HG03103 (cell line): ENCODE results near the gene ZNF688.
A peak's percentile ranks its signal among the peaks of the same experiment; 100 is the strongest.

Source experiments
- ATAC-seq: cut with Tn5 transposase; IDR thresholded peaks from one replicate; pipeline ENCODE4 v1.9.1; 2021; ENCODE audit warnings: low read depth; ENCODE audit not compliant: unreplicated experiment

ZNF688 gene

GRCh38 chr16:30585400-30586191, 14.1 kb upstream of the ZNF688 start, which contains the start of gene ZNF785:
TSS of gene ZNF785 (minus strand) at chr16:30585697. CDS start at chr16:30585611, 86 bp downstream.
- ATAC-seq = peak; percentile 84

GRCh38 chr16:30585022-30585399, 13.5 kb upstream of the ZNF688 start:
- no peak for ATAC-seq

GRCh38 chr16:30582611-30583340, 11.3 kb upstream of the ZNF688 start:
- no peak for ATAC-seq

DNA sequence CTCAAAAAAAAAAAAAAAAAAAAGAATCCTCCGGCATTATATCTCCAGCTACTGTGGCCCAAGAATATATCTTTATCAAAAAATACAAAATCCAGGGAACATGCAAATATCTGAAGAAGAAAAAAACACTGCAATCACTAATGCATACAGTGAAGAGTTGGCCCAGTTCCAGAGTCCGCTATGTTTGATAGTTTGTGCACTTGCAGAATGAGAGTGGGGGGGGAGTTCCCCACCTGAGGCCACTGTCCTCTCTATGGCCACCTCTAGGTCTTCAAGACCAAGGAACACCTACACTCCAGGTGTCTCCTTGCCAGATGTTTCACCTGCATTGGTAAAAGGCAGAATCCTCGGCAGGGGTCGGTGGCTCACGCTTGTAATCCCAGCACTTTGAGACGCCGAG, 9.9 kb upstream of the ZNF688 start:
- ATAC-seq = no peak

- no peak for ATAC-seq
These were observed 3.2 kb upstream of the ZNF688 start for GRCh38 chr16:30574678-30575077.

DNA sequence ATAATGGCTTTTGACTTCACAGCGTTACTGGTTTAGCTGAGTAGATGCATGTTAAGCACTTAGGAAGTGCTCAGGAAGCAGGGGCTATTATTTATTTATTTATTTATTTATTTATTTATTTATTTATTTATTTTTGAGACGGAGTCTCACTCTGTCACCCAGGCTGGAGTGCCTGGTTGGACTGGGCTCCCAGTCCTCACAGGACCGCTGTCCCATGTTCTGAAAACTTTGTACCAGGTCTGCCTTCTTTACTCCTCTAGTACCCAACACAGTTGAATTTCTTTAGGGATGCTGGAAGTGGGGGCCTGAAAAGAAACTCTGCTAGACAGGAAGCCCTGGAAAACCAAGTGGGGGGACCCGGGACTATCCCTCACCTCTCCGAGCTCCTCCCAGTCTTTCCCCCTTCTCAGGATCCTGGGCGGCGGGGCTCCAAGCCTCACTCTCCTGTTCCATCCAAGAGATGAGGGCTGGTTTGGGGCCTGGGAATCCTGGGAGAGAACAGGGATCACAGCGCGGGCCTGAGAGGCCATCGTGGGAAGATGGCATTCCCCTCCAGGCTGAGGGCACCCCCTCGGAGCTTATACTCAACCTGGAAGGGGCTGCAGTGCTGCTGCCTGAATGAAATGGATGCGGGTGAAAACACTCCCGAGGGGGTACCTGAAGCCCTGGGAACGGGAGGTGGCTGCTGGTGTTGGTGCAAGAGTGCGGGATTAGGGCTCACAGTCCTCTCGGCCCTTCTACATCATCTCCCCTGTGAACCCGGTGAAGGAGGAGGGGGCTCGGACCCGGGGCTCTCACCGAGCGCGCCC, 674 bp downstream of the ZNF688 start:
- ATAC-seq = no peak

- ATAC-seq = no peak
These were observed 1.5 kb downstream of the ZNF688 start for GRCh38 chr16:30569746-30570635.

DNA sequence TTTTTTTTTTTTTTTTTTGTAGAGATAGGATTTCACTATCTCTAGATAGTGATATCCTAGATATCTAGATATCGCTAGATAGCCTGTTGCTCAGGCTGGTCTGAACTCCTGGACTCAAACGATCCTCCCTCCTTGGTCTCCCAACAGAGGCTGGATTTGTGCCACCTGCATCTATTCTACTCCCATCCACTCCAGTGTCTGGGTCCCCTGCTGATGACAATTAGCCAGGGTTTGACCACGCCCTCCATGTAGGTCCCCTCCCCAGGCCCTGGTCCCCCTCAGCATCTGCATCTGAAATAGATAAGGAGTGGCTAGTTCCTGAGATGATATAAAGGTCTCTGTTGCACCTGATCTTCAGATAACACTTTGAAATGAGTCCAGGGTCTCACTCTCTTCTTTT, 2.2 kb downstream of the ZNF688 start:
- no peak for ATAC-seq

DNA sequence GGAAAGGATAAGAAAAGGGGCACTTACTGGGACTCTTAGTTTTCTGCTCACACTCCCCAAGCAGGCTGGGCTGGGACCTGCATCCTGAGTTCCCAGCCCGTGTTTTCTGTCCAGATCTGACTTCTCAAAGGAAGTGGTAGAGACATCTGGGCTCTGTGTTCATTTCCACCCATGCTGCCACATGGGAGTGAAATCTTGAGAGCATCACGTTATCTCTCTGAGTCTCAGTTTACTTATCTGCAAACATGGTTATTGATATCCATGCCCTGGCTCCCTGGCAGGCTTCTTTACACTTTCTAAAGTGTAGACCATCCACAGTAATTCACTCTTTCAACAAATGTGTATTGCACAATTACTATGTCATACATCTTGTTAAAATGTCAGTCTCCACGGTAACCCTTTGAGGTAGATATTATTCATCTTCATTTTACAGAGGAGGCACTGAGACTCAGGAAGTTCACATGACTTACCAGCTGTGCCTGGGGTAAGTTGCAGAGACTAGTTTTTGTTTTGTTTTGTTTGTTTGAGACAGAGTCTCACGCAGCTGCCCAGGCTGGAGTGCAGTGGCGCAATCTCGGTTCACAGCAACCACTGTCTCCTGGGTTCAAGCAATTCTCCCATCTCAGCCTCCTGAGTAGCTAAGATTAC, 3.4 kb downstream of the ZNF688 start:
- no peak for ATAC-seq

DNA sequence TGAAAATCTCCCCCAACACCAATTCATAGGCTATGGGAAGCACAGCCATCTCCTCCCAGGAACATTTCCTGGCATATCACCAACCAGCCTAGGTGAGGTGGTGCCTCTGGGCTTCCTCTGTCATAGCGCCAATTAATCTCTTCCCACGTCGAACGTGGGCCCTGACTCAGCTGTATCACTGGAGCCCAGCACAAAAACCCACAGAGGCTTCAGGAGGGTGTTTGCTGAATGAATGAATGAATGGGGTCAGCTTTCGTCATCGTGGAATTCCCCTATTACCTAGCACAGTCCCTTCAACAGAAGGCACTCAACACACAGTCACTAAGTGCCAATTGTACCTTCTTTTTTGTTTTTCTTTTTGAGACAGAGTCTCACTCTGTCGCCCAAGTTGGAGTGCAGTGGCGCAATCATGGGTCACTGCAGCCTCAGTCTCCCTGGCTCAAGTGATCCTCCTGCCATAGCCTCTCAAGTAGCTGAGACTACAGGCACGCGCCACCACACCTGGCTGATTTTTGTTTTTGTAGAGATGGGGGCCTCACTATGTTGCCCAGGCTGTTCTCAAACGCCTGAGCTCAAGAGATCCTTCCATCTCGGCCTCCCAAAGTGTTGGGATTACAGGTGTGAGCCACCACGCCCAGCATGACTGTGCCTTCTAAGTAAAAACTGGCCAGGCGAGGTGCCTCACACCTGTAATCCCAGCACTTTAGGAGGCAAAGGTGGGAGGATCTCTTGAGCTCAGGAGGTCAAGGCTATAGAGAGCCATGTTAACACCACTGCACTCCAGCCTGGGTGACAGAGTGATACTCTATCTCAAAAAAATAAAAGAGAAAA, 4.1 kb downstream of the ZNF688 start:
- no peak for ATAC-seq

GRCh38 chr16:30566531-30566930, 5.0 kb downstream of the ZNF688 start:
- ATAC-seq = no peak

GRCh38 chr16:30565984-30566383, 5.5 kb downstream of the ZNF688 start:
- ATAC-seq = no peak

GRCh38 chr16:30565526-30565925, 6.0 kb downstream of the ZNF688 start:
- ATAC-seq = no peak

- no peak for ATAC-seq
These were observed 9.5 kb downstream of the ZNF688 start for GRCh38 chr16:30562021-30562420.

DNA sequence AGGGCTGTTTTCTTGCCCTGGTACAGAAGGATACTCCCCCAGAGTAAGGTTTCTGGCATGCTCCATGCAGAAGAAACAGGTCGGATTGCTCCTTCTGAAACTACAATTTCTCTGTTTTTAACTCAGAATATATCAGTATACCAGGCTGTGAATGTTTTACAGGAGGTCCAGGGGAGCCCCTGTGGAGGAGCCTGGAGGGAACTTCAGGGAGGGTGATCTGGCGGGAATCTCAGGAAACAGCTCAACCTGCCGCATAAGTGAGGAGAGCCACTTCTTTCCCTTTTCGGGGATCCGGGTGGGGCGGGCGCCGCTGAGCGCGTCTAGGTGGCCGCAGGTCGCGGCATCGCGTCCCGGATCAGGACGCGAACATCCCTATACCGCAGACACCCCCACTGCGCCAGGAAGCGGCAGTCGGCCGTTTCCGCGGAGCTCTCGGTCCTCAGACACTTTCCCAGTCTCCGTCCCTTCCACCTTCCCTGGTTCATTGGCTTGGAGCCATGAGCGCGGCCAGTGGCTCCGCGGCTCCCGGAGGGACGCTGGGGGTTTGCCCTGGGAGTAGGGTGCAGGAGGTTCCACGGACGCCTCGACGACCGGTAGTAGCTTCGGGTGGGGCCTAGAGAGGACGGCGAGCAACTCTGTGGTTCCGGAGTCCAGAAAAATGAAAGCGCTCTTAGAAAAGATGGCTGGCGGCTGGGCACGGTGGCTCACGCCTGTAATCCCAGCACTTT, 10.3 kb downstream of the ZNF688 start:
- ATAC-seq = no peak

GRCh38 chr16:30559690-30560089, 11.8 kb downstream of the ZNF688 start:
- no peak for ATAC-seq

GRCh38 chr16:30558789-30559377, 12.6 kb downstream of the ZNF688 start:
- no peak for ATAC-seq
